ENCODE data around the gene TMEM243. TPM values are rescaled to one million over a fixed set of nuclear protein-coding genes. Genes with fewer than 3 reads are reported as not detected.

Gene TMEM243
- total and polyA plus RNA-seq, 4 donors: 16.9 to 46.6 (median 31.5) TPM

- WGBS, 2 donors: 79 to 84% methylated on average over 5 of the region's 5 CpGs
- H3K27ac ChIP-seq (ENCODE audit: low read depth in 1 of 2, low read length in 2 of 2): no peak overlapping the region
- no peaks in the 10 kb centered on the region for H3K9me3 ChIP-seq (ENCODE audit: control insufficient read depth, low read length)
- H3K4me1 ChIP-seq (ENCODE audit: control insufficient read depth in 1 of 2, insufficient read depth in 2 of 2, low read length in 2 of 2): peaks cover 1 to 10% of the 10 kb centered on the region in 2 donors
- H3K4me3 ChIP-seq (ENCODE audit: low read length in 2 of 2): no peak overlapping the region
- DNase-seq (no peak), ATAC-seq (ENCODE audit: low FRiP score) (no peak)
- no peaks in the 10 kb centered on the region for H3K36me3 ChIP-seq (ENCODE audit: control insufficient read depth in 1 of 2, insufficient read depth in 2 of 2, low read length in 1 of 2)
- no peaks in the 10 kb centered on the region for H3K27me3 ChIP-seq (ENCODE audit: control insufficient read depth in 1 of 2, insufficient read depth in 2 of 2, low read length in 1 of 2)
- intact Hi-C loops (cut with DNase I): loop anchor here in 1 of 2 donors (10.0 kb wide), 1 partner anchor 162 kb away; the partner anchor contains the start of gene ELAPOR2
Measured at GRCh38 chr7:87216701-87217508, 2.6 kb downstream of the TMEM243 start.

GRCh38 chr7:87215046-87215445, 4.5 kb downstream of the TMEM243 start:
- Histone ChIP-seq H3K36me3 (ENCODE audit: control insufficient read depth in 1 of 2, insufficient read depth in 2 of 2, low read length in 1 of 2) (no peaks in the 10 kb centered on the region), H3K27me3 (ENCODE audit: control insufficient read depth in 1 of 2, insufficient read depth in 2 of 2, low read length in 1 of 2) (no peaks in the 10 kb centered on the region), H3K4me3 (ENCODE audit: low read length in 2 of 2) (no peak overlapping the region), H3K4me1 (ENCODE audit: control insufficient read depth in 1 of 2, insufficient read depth in 2 of 2, low read length in 2 of 2) (peaks cover 1 to 10% of the 10 kb centered on the region in 2 donors), H3K9me3 (ENCODE audit: control insufficient read depth, low read length) (no peaks in the 10 kb centered on the region), H3K27ac (ENCODE audit: low read depth in 1 of 2, low read length in 2 of 2) (no peak overlapping the region)
- ATAC-seq (ENCODE audit: low FRiP score) (no peak), DNase-seq (no peak)
- intact Hi-C loops (cut with DNase I): loop anchor here in 1 of 2 donors (10.0 kb wide), 1 partner anchor 160 kb away; the partner anchor contains the start of gene ELAPOR2
- WGBS, 2 donors: 96% methylated on average over 3 of the region's 3 CpGs

GRCh38 chr7:87213811-87214210, 5.7 kb downstream of the TMEM243 start:
- Histone ChIP-seq H3K27ac (ENCODE audit: low read depth in 1 of 2, low read length in 2 of 2) (no peak overlapping the region), H3K4me3 (ENCODE audit: low read length in 2 of 2) (no peak overlapping the region), H3K9me3 (ENCODE audit: control insufficient read depth, low read length) (no peaks in the 10 kb centered on the region), H3K4me1 (ENCODE audit: control insufficient read depth in 1 of 2, insufficient read depth in 2 of 2, low read length in 2 of 2) (peaks cover 1 to 10% of the 10 kb centered on the region in 2 donors), H3K27me3 (ENCODE audit: control insufficient read depth in 1 of 2, insufficient read depth in 2 of 2, low read length in 1 of 2) (no peaks in the 10 kb centered on the region), H3K36me3 (ENCODE audit: control insufficient read depth in 1 of 2, insufficient read depth in 2 of 2, low read length in 1 of 2) (no peaks in the 10 kb centered on the region)
- no peak for ATAC-seq (ENCODE audit: low FRiP score)
- 62 to 64% methylated on average over 2 of the region's 2 CpGs for WGBS, 2 donors
- intact Hi-C loops (cut with DNase I): loop anchor here in 1 of 2 donors (10.0 kb wide), 1 partner anchor 159 kb away; the partner anchor contains the start of gene ELAPOR2
- no peak for DNase-seq

GRCh38 chr7:87213252-87213651, 6.3 kb downstream of the TMEM243 start:
- ATAC-seq (ENCODE audit: low FRiP score): no peak
- WGBS, 2 donors: 92 to 95% methylated on average over 1 of the region's 1 CpG
- Histone ChIP-seq H3K4me1 (ENCODE audit: control insufficient read depth in 1 of 2, insufficient read depth in 2 of 2, low read length in 2 of 2) (peaks cover 1 to 8% of the 10 kb centered on the region in 2 donors), H3K9me3 (ENCODE audit: control insufficient read depth, low read length) (no peaks in the 10 kb centered on the region), H3K4me3 (ENCODE audit: low read length in 2 of 2) (no peak overlapping the region), H3K36me3 (ENCODE audit: control insufficient read depth in 1 of 2, insufficient read depth in 2 of 2, low read length in 1 of 2) (no peaks in the 10 kb centered on the region), H3K27ac (ENCODE audit: low read depth in 1 of 2, low read length in 2 of 2) (no peak overlapping the region), H3K27me3 (ENCODE audit: control insufficient read depth in 1 of 2, insufficient read depth in 2 of 2, low read length in 1 of 2) (no peaks in the 10 kb centered on the region)
- DNase-seq: no peak
- intact Hi-C loops (cut with DNase I): loop anchor here in 1 of 2 donors (10.0 kb wide), 1 partner anchor 158 kb away; the partner anchor contains the start of gene ELAPOR2

- Histone ChIP-seq H3K36me3 (ENCODE audit: control insufficient read depth in 1 of 2, insufficient read depth in 2 of 2, low read length in 1 of 2) (no peaks in the 10 kb centered on the region), H3K9me3 (ENCODE audit: control insufficient read depth, low read length) (no peaks in the 10 kb centered on the region), H3K4me3 (ENCODE audit: low read length in 2 of 2) (no peak overlapping the region), H3K27me3 (ENCODE audit: control insufficient read depth in 1 of 2, insufficient read depth in 2 of 2, low read length in 1 of 2) (no peaks in the 10 kb centered on the region), H3K4me1 (ENCODE audit: control insufficient read depth in 1 of 2, insufficient read depth in 2 of 2, low read length in 2 of 2) (peaks cover 1 to 3% of the 10 kb centered on the region in 2 donors), H3K27ac (ENCODE audit: low read depth in 1 of 2, low read length in 2 of 2) (no peak overlapping the region)
- WGBS, 2 donors: 90 to 91% methylated on average over 1 of the region's 1 CpG
- ATAC-seq (ENCODE audit: low FRiP score): no peak
- DNase-seq: no peak
- intact Hi-C loops (cut with DNase I): loop anchor here in 1 of 2 donors (10.0 kb wide), 1 partner anchor 158 kb away; the partner anchor contains the start of gene ELAPOR2
Measured at GRCh38 chr7:87212498-87212897, 7.0 kb downstream of the TMEM243 start.

- WGBS, 2 donors: 87 to 91% methylated on average over 3 of the region's 3 CpGs
- Histone ChIP-seq H3K36me3 (ENCODE audit: control insufficient read depth in 1 of 2, insufficient read depth in 2 of 2, low read length in 1 of 2) (no peaks in the 10 kb centered on the region), H3K27ac (ENCODE audit: low read depth in 1 of 2, low read length in 2 of 2) (no peak overlapping the region), H3K4me3 (ENCODE audit: low read length in 2 of 2) (no peak overlapping the region), H3K9me3 (ENCODE audit: control insufficient read depth, low read length) (peaks cover 4% of the 10 kb centered on the region), H3K27me3 (ENCODE audit: control insufficient read depth in 1 of 2, insufficient read depth in 2 of 2, low read length in 1 of 2) (no peaks in the 10 kb centered on the region), H3K4me1 (ENCODE audit: control insufficient read depth in 1 of 2, insufficient read depth in 2 of 2, low read length in 2 of 2) (peaks cover 1 to 3% of the 10 kb centered on the region in 2 donors)
- intact Hi-C loops (cut with DNase I): loop anchor here in 1 of 2 donors (10.0 kb wide), 1 partner anchor 156 kb away; the partner anchor contains the start of gene ELAPOR2
- DNase-seq (no peak), ATAC-seq (ENCODE audit: low FRiP score) (no peak)
Measured at GRCh38 chr7:87210506-87210905, 9.0 kb downstream of the TMEM243 start.

- DNase-seq (no peak), ATAC-seq (ENCODE audit: low FRiP score) (no peak)
- peaks cover 4% of the 10 kb centered on the region for H3K9me3 ChIP-seq (ENCODE audit: control insufficient read depth, low read length)
- H3K4me3 ChIP-seq (ENCODE audit: low read length in 2 of 2): no peak overlapping the region
- 91% methylated on average over 17 to 18 of the region's 18 CpGs for WGBS, 2 donors
- no peaks in the 10 kb centered on the region for H3K27me3 ChIP-seq (ENCODE audit: control insufficient read depth in 1 of 2, insufficient read depth in 2 of 2, low read length in 1 of 2)
- H3K4me1 ChIP-seq (ENCODE audit: control insufficient read depth in 1 of 2, insufficient read depth in 2 of 2, low read length in 2 of 2): peaks cover 1 to 3% of the 10 kb centered on the region in 2 donors
- intact Hi-C loops (cut with DNase I): no loop called here
- H3K36me3 ChIP-seq (ENCODE audit: control insufficient read depth in 1 of 2, insufficient read depth in 2 of 2, low read length in 1 of 2): no peaks in the 10 kb centered on the region
- no peak overlapping the region for H3K27ac ChIP-seq (ENCODE audit: low read depth in 1 of 2, low read length in 2 of 2)
Measured at GRCh38 chr7:87209295-87209924, 10.1 kb downstream of the TMEM243 start.

GRCh38 chr7:87206361-87206760, 13.2 kb downstream of the TMEM243 start:
- ATAC-seq (ENCODE audit: low FRiP score) (no peak), DNase-seq (no peak)
- Histone ChIP-seq H3K4me1 (ENCODE audit: control insufficient read depth in 1 of 2, insufficient read depth in 2 of 2, low read length in 2 of 2) (no peaks in the 10 kb centered on the region), H3K36me3 (ENCODE audit: control insufficient read depth in 1 of 2, insufficient read depth in 2 of 2, low read length in 1 of 2) (peaks cover 0 to 2% of the 10 kb centered on the region in 2 donors), H3K27ac (ENCODE audit: low read depth in 1 of 2, low read length in 2 of 2) (no peak overlapping the region), H3K9me3 (ENCODE audit: control insufficient read depth, low read length) (peaks cover 4% of the 10 kb centered on the region), H3K27me3 (ENCODE audit: control insufficient read depth in 1 of 2, insufficient read depth in 2 of 2, low read length in 1 of 2) (no peaks in the 10 kb centered on the region), H3K4me3 (ENCODE audit: low read length in 2 of 2) (no peak overlapping the region)
- 99 to 100% methylated on average over 1 of the region's 1 CpG for WGBS, 2 donors
- intact Hi-C loops (cut with DNase I): no loop called here
